ENCODE data around the gene IRGC.

- TF ChIP-seq CTCF (tag by site-specific recombination; IDR thresholded peaks at IDR 0.05) (no peak), ZNF311 (tag by site-specific recombination; IDR thresholded peaks at IDR 0.05; ENCODE audit: borderline replicate concordance) (no peak), ZBTB20 (tag by site-specific recombination; IDR thresholded peaks at IDR 0.05) (no peak), ZNF48 (tag by site-specific recombination; IDR thresholded peaks at IDR 0.05) (no peak), ZNF239 (tag by site-specific recombination; IDR thresholded peaks at IDR 0.05) (no peak), ZNF266 (tag by site-specific recombination; IDR thresholded peaks at IDR 0.05; ENCODE audit: low read depth) (no peak), ZNF707 (tag by site-specific recombination; IDR thresholded peaks at IDR 0.05) (no peak), ZNF768 (tag by site-specific recombination; IDR thresholded peaks at IDR 0.05) (no peak), YY1 (tag by site-specific recombination; IDR thresholded peaks at IDR 0.05) (no peak), ZNF133 (tag by site-specific recombination; IDR thresholded peaks at IDR 0.05) (no peak)
Observed at GRCh38 chr19:43692877-43693276, 23.0 kb upstream of the IRGC start.
